ENCODE measurements around the gene LRRFIP1. TPM values are rescaled to one million over a fixed set of nuclear protein-coding genes. Genes with fewer than 3 reads are reported as not detected.

Gene LRRFIP1
- total and polyA plus RNA-seq, 12 donors, result 91.5 to 132 (median 110) TPM

GRCh38 chr2:237766340-237766739, 139.0 kb downstream of the LRRFIP1 start:
- no peaks in the 10 kb centered on the region for H3K9me3 ChIP-seq
- intact Hi-C loops (cut with DNase I), result no loop called here
- peaks cover 0 to 97% (median 17%) of the 10 kb centered on the region in 9 donors for H3K36me3 ChIP-seq
- 33 to 63% methylated on average over 2 of the region's 2 CpGs for whole genome bisulfite sequencing, 2 donors
- ATAC-seq (peak in 7 of 8 donors; percentile 18 to 86 (median 54)), DNase-seq (no peak)
- H3K4me3 ChIP-seq, result no peak overlapping the region
- H3K27ac ChIP-seq, result peak overlapping the region in 6 of 10 donors; percentile 43 to 78 (median 69)
- TF ChIP-seq CTCF (IDR thresholded peaks at IDR 0.05), result no peak
- peaks cover 0 to 32% (median 9%) of the 10 kb centered on the region in 9 donors for H3K4me1 ChIP-seq
- no peaks in the 10 kb centered on the region for H3K27me3 ChIP-seq

GRCh38 chr2:237772513-237772912, 145.1 kb downstream of the LRRFIP1 start:
- WGBS, 2 donors, result 90% methylated on average over 3 of the region's 3 CpGs
- TF ChIP-seq CTCF (IDR thresholded peaks at IDR 0.05), result no peak

GRCh38 chr2:237773826-237774225, 146.4 kb downstream of the LRRFIP1 start:
- no peak overlapping the region for H3K27ac ChIP-seq
- ATAC-seq, result peak; percentile 21 to 75 (median 60)
- 64 to 78% methylated on average over 15 of the region's 15 CpGs for WGBS, 2 donors

More at GRCh38 chr2:237772513-237772912, 145.1 kb downstream of the LRRFIP1 start:
- H3K4me1 ChIP-seq, result peaks cover 0 to 14% (median 4%) of the 10 kb centered on the region in 9 donors
- intact Hi-C loops (cut with DNase I), result no loop called here
- no peak overlapping the region for H3K4me3 ChIP-seq
- H3K36me3 ChIP-seq, result peaks cover 0 to 99% (median 43%) of the 10 kb centered on the region in 9 donors
- no peak overlapping the region for H3K27ac ChIP-seq
- no peaks in the 10 kb centered on the region for H3K9me3 ChIP-seq
- no peaks in the 10 kb centered on the region for H3K27me3 ChIP-seq
- no peak for ATAC-seq
- DNase-seq, result no peak

GRCh38 chr2:237774811-237775553, 147.6 kb downstream of the LRRFIP1 start:
- WGBS, 2 donors, result 83 to 85% methylated on average over 13 of the region's 13 CpGs
- no peaks in the 10 kb centered on the region for H3K27me3 ChIP-seq
- H3K27ac ChIP-seq, result peak overlapping the region in 3 of 10 donors; percentile 35 to 43 (median 42)
- H3K4me1 ChIP-seq, result peaks cover 0 to 14% (median 4%) of the 10 kb centered on the region in 9 donors
- no peaks in the 10 kb centered on the region for H3K9me3 ChIP-seq
- intact Hi-C loops (cut with DNase I), result no loop called here
- DNase-seq, result peak in 1 of 2 donors; percentile 54
- H3K4me3 ChIP-seq, result no peak overlapping the region
- peak; percentile 65 to 88 (median 79) for ATAC-seq
- TF ChIP-seq CTCF (IDR thresholded peaks at IDR 0.05), result peak; percentile 35 to 76 (median 63)
- peaks cover 0 to 100% (median 60%) of the 10 kb centered on the region in 9 donors for H3K36me3 ChIP-seq

More at GRCh38 chr2:237773826-237774225, 146.4 kb downstream of the LRRFIP1 start:
- intact Hi-C loops (cut with DNase I), result no loop called here
- no peak overlapping the region for H3K4me3 ChIP-seq
- no peaks in the 10 kb centered on the region for H3K9me3 ChIP-seq
- peaks cover 0 to 100% (median 48%) of the 10 kb centered on the region in 9 donors for H3K36me3 ChIP-seq
- TF ChIP-seq CTCF (IDR thresholded peaks at IDR 0.05), result no peak
- H3K27me3 ChIP-seq, result no peaks in the 10 kb centered on the region
- DNase-seq, result no peak
- peaks cover 0 to 14% (median 4%) of the 10 kb centered on the region in 9 donors for H3K4me1 ChIP-seq
